ENCODE data around the gene RIMBP3C. TPM values are rescaled to one million over a fixed set of nuclear protein-coding genes. Genes with fewer than 3 reads are reported as not detected.
A peak's percentile ranks its signal among the peaks of the same experiment; 100 is the strongest.
"Not testable (repeated sequence)": the region's sequence is repeated elsewhere in the genome, so short reads cannot be mapped to it uniquely, and the experiment has no call there.

Gene RIMBP3C
- total RNA-seq, 4 donors from 2014 or later = 0.04 TPM; not detected in 3

DNA sequence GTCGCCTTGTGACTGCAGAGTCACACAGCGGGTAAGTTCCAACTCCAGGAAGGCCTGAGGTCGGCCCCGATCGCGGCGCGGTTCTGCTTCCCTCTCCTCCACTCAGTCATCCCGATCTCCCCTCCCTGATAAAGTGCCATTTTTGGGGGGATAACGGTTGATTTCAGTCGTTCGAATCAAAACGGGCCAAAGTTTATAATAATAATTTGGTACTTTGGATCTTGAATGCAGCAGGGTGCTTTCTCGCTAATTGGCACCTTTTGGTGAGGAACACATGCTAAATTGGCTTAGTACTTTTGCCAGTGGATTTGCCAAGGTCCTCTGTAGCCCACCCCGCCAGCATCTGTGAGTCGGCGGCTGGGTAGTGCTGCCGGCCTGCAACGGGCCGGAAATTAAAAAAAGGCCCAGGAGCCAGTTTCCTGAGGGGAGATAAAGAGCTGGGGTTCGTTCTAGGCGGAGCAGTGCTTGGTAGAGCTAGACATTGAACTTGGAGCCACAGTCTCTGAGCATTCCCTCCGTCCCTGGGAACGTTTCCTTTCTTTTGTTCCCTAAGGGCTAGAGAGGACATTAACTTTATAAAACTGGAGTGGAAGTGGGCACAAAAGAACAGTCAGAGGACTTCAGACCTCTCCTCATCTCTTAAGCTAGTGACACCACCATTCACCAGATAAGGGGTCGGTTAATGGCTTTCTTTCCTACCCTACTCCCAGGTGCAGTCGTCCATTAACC is 17.2 kb upstream of the RIMBP3C start:
- no peaks in the 10 kb centered on the region for H3K36me3 ChIP-seq
- intact Hi-C loops (cut with DNase I; ENCODE audit: low total_unique reads) = no loop called here
- H3K27ac ChIP-seq = peak overlapping the region; percentile 82 to 97 (median 88)
- in situ Hi-C loops (cut with MboI; ENCODE audit: low sequenced_read_pairs in 4 of 4) = no loop called here
- H3K4me3 ChIP-seq = peak overlapping the region; percentile 70 to 98 (median 76)
- DNase-seq (peak in 1 of 2 donors; percentile 19), ATAC-seq (peak; percentile 77 to 78)
- no peaks in the 10 kb centered on the region for H3K27me3 ChIP-seq
- H3K4me1 ChIP-seq = peaks cover 37 to 47% of the 10 kb centered on the region in 2 donors
- H3K9me3 ChIP-seq = no peaks in the 10 kb centered on the region
- no peak for TF ChIP-seq POLR2A (IDR thresholded peaks at IDR 0.05)
- no peak for TF ChIP-seq CTCF (IDR thresholded peaks at IDR 0.05 in 4 of 5, conservative IDR thresholded peaks at IDR 0.05 in 1 of 5)

- in situ Hi-C loops (cut with MboI; ENCODE audit: low sequenced_read_pairs in 4 of 4) (no loop called here), intact Hi-C loops (cut with DNase I; ENCODE audit: low total_unique reads) (loop anchor here (1.0 kb wide), 1 partner anchor 63 kb away; the partner anchor contains the start of gene YDJC)
- Histone ChIP-seq H3K36me3 (no peaks in the 10 kb centered on the region), H3K4me3 (peak within 1 kb of the TSS; percentile 70 to 98 (median 76)), H3K4me1 (peaks cover 33 to 41% of the 10 kb centered on the region in 2 donors), H3K27ac (peak within 1 kb of the TSS; percentile 82 to 97 (median 88)), H3K27me3 (no peaks in the 10 kb centered on the region), H3K9me3 (no peaks in the 10 kb centered on the region)
- peak in 1 of 5 experiments; percentile 16 for TF ChIP-seq CTCF (IDR thresholded peaks at IDR 0.05 in 4 of 5, conservative IDR thresholded peaks at IDR 0.05 in 1 of 5)
- peak; percentile 55 to 58 for TF ChIP-seq POLR2A (IDR thresholded peaks at IDR 0.05)
- DNase-seq = peak; percentile 70 to 78
- ATAC-seq = peak; percentile 87 to 90
Measured at GRCh38 chr22:21567456-21568346, 16.4 kb upstream of the RIMBP3C start, which contains the start of gene UBE2L3. TSS of gene UBE2L3 (plus strand) at chr22:21567714. CDS start at chr22:21567745, 31 bp downstream.

- H3K27ac ChIP-seq = no peak overlapping the region
- TF ChIP-seq POLR2A (IDR thresholded peaks at IDR 0.05) (no peak), CTCF (IDR thresholded peaks at IDR 0.05 in 4 of 5, conservative IDR thresholded peaks at IDR 0.05 in 1 of 5) (no peak)
- DNase-seq = no peak
- ATAC-seq = no peak
- intact Hi-C loops (cut with DNase I; ENCODE audit: low total_unique reads) (no loop called here), in situ Hi-C loops (cut with MboI; ENCODE audit: low sequenced_read_pairs in 4 of 4) (no loop called here)
- no peak overlapping the region for H3K4me3 ChIP-seq
- no peaks in the 10 kb centered on the region for H3K36me3 ChIP-seq
- H3K4me1 ChIP-seq = peaks cover 11 to 12% of the 10 kb centered on the region in 2 donors
- H3K27me3 ChIP-seq = no peaks in the 10 kb centered on the region
- no peaks in the 10 kb centered on the region for H3K9me3 ChIP-seq
Measured at GRCh38 chr22:21564411-21564810, 13.2 kb upstream of the RIMBP3C start.

- no peaks in the 10 kb centered on the region for H3K9me3 ChIP-seq
- no peak for ATAC-seq
- no peak overlapping the region for H3K27ac ChIP-seq
- H3K27me3 ChIP-seq = no peaks in the 10 kb centered on the region
- H3K36me3 ChIP-seq = no peaks in the 10 kb centered on the region
- no peak for DNase-seq
- peaks cover 6 to 7% of the 10 kb centered on the region in 2 donors for H3K4me1 ChIP-seq
- no peak overlapping the region for H3K4me3 ChIP-seq
- intact Hi-C loops (cut with DNase I; ENCODE audit: low total_unique reads) (no loop called here), in situ Hi-C loops (cut with MboI; ENCODE audit: low sequenced_read_pairs in 4 of 4) (no loop called here)
- TF ChIP-seq CTCF (IDR thresholded peaks at IDR 0.05 in 4 of 5, conservative IDR thresholded peaks at IDR 0.05 in 1 of 5) = no peak
- TF ChIP-seq POLR2A (IDR thresholded peaks at IDR 0.05) = no peak
Measured at GRCh38 chr22:21563912-21564311, 12.7 kb upstream of the RIMBP3C start.

GRCh38 chr22:21560657-21561056 is 9.4 kb upstream of the RIMBP3C start:
- H3K27ac ChIP-seq; ATAC-seq; H3K36me3 ChIP-seq; intact Hi-C loops (cut with DNase I; ENCODE audit: low total_unique reads); H3K27me3 ChIP-seq; H3K4me3 ChIP-seq; DNase-seq; in situ Hi-C loops (cut with MboI; ENCODE audit: low sequenced_read_pairs in 4 of 4); H3K4me1 ChIP-seq; H3K9me3 ChIP-seq: not testable (repeated sequence)

GRCh38 chr22:21559345-21560125 is 8.3 kb upstream of the RIMBP3C start:
- H3K4me3 ChIP-seq = not testable (repeated sequence)

DNA sequence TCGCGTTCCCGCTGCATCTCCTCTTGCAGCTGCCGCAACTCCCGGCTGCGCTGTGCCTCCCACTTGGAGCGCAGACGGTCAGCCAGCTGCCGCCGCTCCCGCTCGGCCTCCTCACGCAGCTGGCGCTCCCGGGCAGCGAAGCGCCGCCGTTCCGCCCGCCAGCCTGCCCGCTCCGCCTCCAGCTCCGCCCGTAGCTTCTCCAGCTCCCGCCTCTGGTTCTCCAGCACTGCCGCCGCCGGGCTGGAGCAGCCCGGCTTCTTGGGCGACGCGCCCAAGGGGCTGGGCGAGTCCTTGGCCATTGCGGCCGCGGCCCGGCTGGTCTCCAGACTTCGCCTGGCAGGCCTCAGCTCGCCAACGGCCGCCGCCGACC is 598 bp downstream of the RIMBP3C start:
- H3K9me3 ChIP-seq; H3K27ac ChIP-seq; H3K4me1 ChIP-seq; intact Hi-C loops (cut with DNase I; ENCODE audit: low total_unique reads); H3K27me3 ChIP-seq; H3K4me3 ChIP-seq; in situ Hi-C loops (cut with MboI; ENCODE audit: low sequenced_read_pairs in 4 of 4); DNase-seq; H3K36me3 ChIP-seq: not testable (repeated sequence)
- ATAC-seq = peak in 1 of 2 donors; percentile 79

More at GRCh38 chr22:21559345-21560125, 8.3 kb upstream of the RIMBP3C start:
- intact Hi-C loops (cut with DNase I; ENCODE audit: low total_unique reads); H3K27ac ChIP-seq; DNase-seq; H3K4me1 ChIP-seq; H3K27me3 ChIP-seq; H3K36me3 ChIP-seq; in situ Hi-C loops (cut with MboI; ENCODE audit: low sequenced_read_pairs in 4 of 4); ATAC-seq; H3K9me3 ChIP-seq: not testable (repeated sequence)

Data from gastrocnemius medialis (tissue), 4 donors.